Spleen (tissue), 7 donors: Measurements from ENCODE around the gene DTWD1.

Experiments
- CTCF ChIP-seq, 11 experiments: fragments of 200-600 bp in 7 of 11; fragments of 450-650 bp in 4 of 11; sonication (generic) in 4 of 11; IDR thresholded peaks in 8 of 11; conservative IDR thresholded peaks in 3 of 11; 1 replicate in 7 of 11; 2 replicates in 4 of 11; pipeline versions ENCODE4 v1.4.0 to v1.8.0; 2016 to 2021; ENCODE audit warnings: antibody characterized with exemption in 11 of 11, inconsistent platforms in 4 of 11, mild to moderate bottlenecking in 1 of 11
- POLR2A ChIP-seq, 3 donors: fragments of 450-650 bp; IDR thresholded peaks; one replicate each; pipeline ENCODE4 v1.5.1; 2017; ENCODE audit warnings: antibody characterized with exemption in 3 of 3, mild to moderate bottlenecking in 1 of 3
- donor health status: DM: no; HTN: no; CAD: no; lungs with moderate emphysema.
- donor health status: DM: no; HTN: no; CAD: no.
- donor health status: DM: no; HTN: no; CAD: no.

DNA sequence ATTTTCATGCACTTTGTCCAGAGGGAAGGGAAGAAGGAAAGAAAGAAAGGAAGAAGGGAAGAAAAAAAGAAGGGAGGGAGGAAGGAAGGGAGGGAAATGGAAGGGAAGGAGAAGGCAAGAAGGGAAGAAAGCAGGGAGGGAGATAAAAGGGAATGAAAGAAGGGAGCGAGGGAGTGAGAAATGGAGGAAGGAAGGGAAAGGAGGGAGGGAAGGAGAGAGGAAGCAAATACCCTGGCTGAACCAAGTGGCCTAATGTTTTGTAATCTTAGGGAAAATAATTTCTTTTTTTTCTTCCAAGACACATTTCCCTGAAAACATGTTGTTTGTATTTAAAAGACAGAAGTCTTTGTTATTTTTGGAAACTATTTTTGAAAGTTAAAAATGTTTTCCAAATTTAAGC, 35.9 kb downstream of the DTWD1 start:
- TF ChIP-seq CTCF (IDR thresholded peaks at IDR 0.05 in 8 of 11, conservative IDR thresholded peaks at IDR 0.05 in 3 of 11) (no peak), POLR2A (IDR thresholded peaks at IDR 0.05) (no peak)
